GM12874 (cell line): ENCODE data around the gene NFAT5.

ENCODE experiments used
- TF ChIP-seq, protein P1 (sequence below): IDR thresholded peaks from 2 replicates; pipeline ENCODE4 v1.5.1; 2011; ENCODE audit warnings: low read depth, mild to moderate bottlenecking, control low read depth, low read length, moderate library complexity; ENCODE audit not compliant: insufficient read depth

NFAT5 gene

DNA sequence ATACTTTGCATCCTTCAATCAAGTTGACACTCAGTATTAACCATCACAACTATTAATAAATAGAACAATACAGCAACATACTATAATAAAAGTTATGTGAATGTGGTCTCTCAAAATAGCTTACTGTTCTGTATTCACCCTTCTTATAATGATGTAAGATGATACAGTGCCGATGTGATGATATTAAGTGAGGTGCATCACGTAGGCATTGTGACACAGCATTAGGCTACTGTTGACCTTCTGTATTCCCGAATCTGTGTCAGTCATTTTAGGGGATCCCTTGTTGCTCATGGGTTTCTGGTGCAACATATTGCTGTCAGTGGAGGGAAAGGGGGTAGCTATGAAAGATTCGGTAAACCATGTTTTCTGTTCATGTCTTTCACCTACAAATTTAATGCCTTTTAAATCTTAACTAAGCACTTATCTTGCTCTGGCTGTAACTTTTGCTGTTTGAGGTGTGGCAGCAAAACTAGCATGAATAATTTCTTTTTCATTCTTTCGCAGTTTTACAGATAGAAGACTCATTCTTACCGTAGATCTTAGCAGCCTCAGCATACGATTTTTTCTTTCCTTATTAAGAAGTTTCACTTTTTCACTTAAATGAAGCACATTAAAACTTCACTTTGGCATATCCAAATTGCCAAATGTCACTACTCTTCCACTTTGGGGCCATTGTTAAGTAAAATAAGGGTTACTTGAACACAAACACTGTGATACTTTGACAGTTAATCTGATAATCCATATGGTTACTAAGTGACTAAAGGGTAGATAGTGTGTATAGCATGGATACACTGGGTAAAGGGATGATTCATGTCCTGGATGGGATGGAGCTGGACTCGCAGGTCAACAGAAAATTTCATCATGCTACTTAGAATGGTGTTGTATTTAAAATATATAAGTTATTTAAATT lies 29.6 kb downstream of the NFAT5 start:
- TF ChIP-seq, protein P1, sequence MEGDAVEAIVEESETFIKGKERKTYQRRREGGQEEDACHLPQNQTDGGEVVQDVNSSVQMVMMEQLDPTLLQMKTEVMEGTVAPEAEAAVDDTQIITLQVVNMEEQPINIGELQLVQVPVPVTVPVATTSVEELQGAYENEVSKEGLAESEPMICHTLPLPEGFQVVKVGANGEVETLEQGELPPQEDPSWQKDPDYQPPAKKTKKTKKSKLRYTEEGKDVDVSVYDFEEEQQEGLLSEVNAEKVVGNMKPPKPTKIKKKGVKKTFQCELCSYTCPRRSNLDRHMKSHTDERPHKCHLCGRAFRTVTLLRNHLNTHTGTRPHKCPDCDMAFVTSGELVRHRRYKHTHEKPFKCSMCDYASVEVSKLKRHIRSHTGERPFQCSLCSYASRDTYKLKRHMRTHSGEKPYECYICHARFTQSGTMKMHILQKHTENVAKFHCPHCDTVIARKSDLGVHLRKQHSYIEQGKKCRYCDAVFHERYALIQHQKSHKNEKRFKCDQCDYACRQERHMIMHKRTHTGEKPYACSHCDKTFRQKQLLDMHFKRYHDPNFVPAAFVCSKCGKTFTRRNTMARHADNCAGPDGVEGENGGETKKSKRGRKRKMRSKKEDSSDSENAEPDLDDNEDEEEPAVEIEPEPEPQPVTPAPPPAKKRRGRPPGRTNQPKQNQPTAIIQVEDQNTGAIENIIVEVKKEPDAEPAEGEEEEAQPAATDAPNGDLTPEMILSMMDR = no peak

DNA sequence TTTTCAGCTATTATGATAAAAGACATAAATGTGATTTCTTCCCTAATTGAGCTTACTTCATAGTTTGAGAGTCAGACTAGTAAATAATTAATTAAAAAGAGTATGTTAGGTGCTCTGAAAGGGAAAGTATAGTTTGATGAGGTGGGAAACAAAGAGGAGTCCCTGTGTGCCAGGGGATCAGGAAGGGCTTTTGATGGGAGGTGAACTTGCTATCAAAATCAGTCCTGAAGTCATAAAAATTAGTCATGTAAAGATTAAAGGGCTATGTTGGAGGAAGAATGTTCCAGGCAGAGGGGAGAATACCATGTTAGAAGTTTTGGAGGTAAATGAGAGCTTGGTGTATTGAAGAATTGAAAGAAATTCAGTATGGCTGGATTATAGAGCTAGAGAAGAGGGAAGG lies 31.0 kb downstream of the NFAT5 start:
- TF ChIP-seq, protein P1 = no peak

- TF ChIP-seq, protein P1 = no peak
These were observed 32.3 kb downstream of the NFAT5 start for GRCh38 chr16:69598045-69598444.

- TF ChIP-seq, protein P1 = no peak
These were observed 34.0 kb downstream of the NFAT5 start for GRCh38 chr16:69599731-69600130.

GRCh38 chr16:69600202-69600601 lies 34.4 kb downstream of the NFAT5 start:
- TF ChIP-seq, protein P1 = no peak

GRCh38 chr16:69601250-69601649 lies 35.5 kb downstream of the NFAT5 start:
- TF ChIP-seq, protein P1 = no peak

DNA sequence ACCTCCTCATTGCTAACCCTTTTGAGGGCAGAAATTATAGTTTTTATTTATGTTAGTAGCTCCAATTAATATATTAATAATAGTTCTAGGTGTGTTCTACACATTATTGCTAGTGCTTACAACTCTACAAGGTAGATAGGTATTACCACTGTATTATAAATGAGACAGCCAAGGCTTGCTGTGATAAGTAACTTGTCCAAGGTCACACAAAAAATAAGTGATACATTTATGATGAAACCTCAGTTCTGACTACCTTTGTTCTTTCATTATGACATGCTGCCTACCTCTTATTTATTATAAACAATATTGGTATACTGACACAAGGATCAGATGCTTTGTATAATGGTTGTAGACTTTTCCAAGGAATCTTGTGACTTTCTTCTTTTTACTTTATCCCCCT lies 41.2 kb downstream of the NFAT5 start:
- TF ChIP-seq, protein P1 = no peak
